ENCODE results near the gene SETD7. TPM values are rescaled to one million over a fixed set of nuclear protein-coding genes. Genes with fewer than 3 reads are reported as not detected.

SETD7 gene
- total RNA-seq, 6 donors from 2014 or later, result 17.8 to 45.6 (median 34.0) TPM

- ATAC-seq (ENCODE audit: low FRiP score in 2 of 2) (no peak), DNase-seq (no peak)
- peaks cover 38 to 57% (median 44%) of the 10 kb centered on the region in 4 donors for H3K4me1 ChIP-seq
- H3K27ac ChIP-seq, result peak overlapping the region; percentile 97 to 99 (median 98)
- no peaks in the 10 kb centered on the region for H3K27me3 ChIP-seq
- WGBS, 2 donors, result 53 to 57% methylated on average over 1 of the region's 1 CpG
- no peaks in the 10 kb centered on the region for H3K9me3 ChIP-seq
- peak overlapping the region; percentile 78 to 96 (median 89) for H3K4me3 ChIP-seq
- H3K36me3 ChIP-seq, result no peaks in the 10 kb centered on the region
- no peak for TF ChIP-seq EP300 (IDR thresholded peaks at IDR 0.05)
- TF ChIP-seq CTCF (IDR thresholded peaks at IDR 0.05), result no peak
- no peak for TF ChIP-seq POLR2AphosphoS5 (IDR thresholded peaks at IDR 0.05)
- no peak for TF ChIP-seq POLR2A (IDR thresholded peaks at IDR 0.05)
These were observed 1.5 kb downstream of the SETD7 start for GRCh38 chr4:139554642-139554892.

GRCh38 chr4:139553751-139554641 is 2.0 kb downstream of the SETD7 start:
- TF ChIP-seq POLR2AphosphoS5 (IDR thresholded peaks at IDR 0.05) (no peak), POLR2A (IDR thresholded peaks at IDR 0.05) (no peak), CTCF (IDR thresholded peaks at IDR 0.05) (no peak), EP300 (IDR thresholded peaks at IDR 0.05) (no peak)
- Histone ChIP-seq H3K4me3 (peak overlapping the region in 3 of 4 donors; percentile 78 to 92 (median 86)), H3K4me1 (peaks cover 38 to 53% (median 44%) of the 10 kb centered on the region in 4 donors), H3K27me3 (no peaks in the 10 kb centered on the region), H3K9me3 (no peaks in the 10 kb centered on the region), H3K36me3 (no peaks in the 10 kb centered on the region), H3K27ac (peak overlapping the region; percentile 97 to 99 (median 98))
- 54% methylated on average over 4 of the region's 4 CpGs for WGBS, 2 donors
- no peak for DNase-seq
- no peak for ATAC-seq (ENCODE audit: low FRiP score in 2 of 2)

- no peaks in the 10 kb centered on the region for H3K27me3 ChIP-seq
- peaks cover 37 to 47% (median 40%) of the 10 kb centered on the region in 4 donors for H3K4me1 ChIP-seq
- no peak overlapping the region for H3K4me3 ChIP-seq
- H3K27ac ChIP-seq, result peak overlapping the region; percentile 19 to 50 (median 38)
- WGBS, 2 donors, result 73 to 79% methylated on average over 5 of the region's 5 CpGs
- no peaks in the 10 kb centered on the region for H3K9me3 ChIP-seq
- TF ChIP-seq POLR2A (IDR thresholded peaks at IDR 0.05), result no peak
- no peak for TF ChIP-seq CTCF (IDR thresholded peaks at IDR 0.05)
- no peak for TF ChIP-seq POLR2AphosphoS5 (IDR thresholded peaks at IDR 0.05)
- TF ChIP-seq EP300 (IDR thresholded peaks at IDR 0.05), result no peak
- ATAC-seq (ENCODE audit: low FRiP score in 2 of 2) (no peak), DNase-seq (peak in 1 of 2 donors; percentile 48)
- H3K36me3 ChIP-seq, result no peaks in the 10 kb centered on the region
These were observed 3.3 kb downstream of the SETD7 start for GRCh38 chr4:139552517-139553307.

- DNase-seq (no peak), ATAC-seq (ENCODE audit: low FRiP score in 2 of 2) (peak in 1 of 2 donors; percentile 29)
- H3K4me3 ChIP-seq, result no peak overlapping the region
- WGBS, 2 donors, result 70 to 79% methylated on average over 5 of the region's 5 CpGs
- H3K36me3 ChIP-seq, result peaks cover 0 to 13% (median under 1%) of the 10 kb centered on the region in 4 donors
- no peaks in the 10 kb centered on the region for H3K27me3 ChIP-seq
- peak overlapping the region in 1 of 4 donors; percentile 1 for H3K27ac ChIP-seq
- peaks cover 32 to 42% (median 34%) of the 10 kb centered on the region in 4 donors for H3K4me1 ChIP-seq
- TF ChIP-seq POLR2AphosphoS5 (IDR thresholded peaks at IDR 0.05) (no peak), CTCF (IDR thresholded peaks at IDR 0.05) (no peak), EP300 (IDR thresholded peaks at IDR 0.05) (no peak), POLR2A (IDR thresholded peaks at IDR 0.05) (no peak)
- no peaks in the 10 kb centered on the region for H3K9me3 ChIP-seq
These were observed 5.1 kb downstream of the SETD7 start for GRCh38 chr4:139550724-139551429.
